ENCODE measurements around the gene ABCG8.

DNA sequence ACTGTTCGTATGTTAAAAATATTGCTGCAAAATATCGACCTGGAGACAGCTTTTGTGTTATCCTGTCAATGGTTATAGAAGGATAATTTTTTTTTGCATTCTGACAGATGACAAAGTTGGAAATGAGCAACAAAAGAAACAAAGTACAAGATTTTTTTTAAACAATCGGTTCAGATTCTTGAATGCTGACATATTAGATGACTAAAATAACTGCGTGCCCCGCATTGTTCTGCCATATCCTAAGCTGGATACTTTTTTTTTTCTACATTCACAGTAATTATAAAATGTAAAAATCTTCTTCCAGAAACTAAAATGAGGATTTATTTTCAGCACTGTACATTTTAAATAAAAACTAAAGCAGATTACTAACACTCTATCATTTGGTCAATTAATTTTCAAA, 67.1 kb downstream of the ABCG8 start:
- no peak for TF ChIP-seq POLR2A (IDR thresholded peaks at IDR 0.05)
- TF ChIP-seq, protein P1, sequence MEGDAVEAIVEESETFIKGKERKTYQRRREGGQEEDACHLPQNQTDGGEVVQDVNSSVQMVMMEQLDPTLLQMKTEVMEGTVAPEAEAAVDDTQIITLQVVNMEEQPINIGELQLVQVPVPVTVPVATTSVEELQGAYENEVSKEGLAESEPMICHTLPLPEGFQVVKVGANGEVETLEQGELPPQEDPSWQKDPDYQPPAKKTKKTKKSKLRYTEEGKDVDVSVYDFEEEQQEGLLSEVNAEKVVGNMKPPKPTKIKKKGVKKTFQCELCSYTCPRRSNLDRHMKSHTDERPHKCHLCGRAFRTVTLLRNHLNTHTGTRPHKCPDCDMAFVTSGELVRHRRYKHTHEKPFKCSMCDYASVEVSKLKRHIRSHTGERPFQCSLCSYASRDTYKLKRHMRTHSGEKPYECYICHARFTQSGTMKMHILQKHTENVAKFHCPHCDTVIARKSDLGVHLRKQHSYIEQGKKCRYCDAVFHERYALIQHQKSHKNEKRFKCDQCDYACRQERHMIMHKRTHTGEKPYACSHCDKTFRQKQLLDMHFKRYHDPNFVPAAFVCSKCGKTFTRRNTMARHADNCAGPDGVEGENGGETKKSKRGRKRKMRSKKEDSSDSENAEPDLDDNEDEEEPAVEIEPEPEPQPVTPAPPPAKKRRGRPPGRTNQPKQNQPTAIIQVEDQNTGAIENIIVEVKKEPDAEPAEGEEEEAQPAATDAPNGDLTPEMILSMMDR (IDR thresholded peaks at IDR 0.05), result no peak

Measured in tibial nerve (tissue), 3 donors.